Hematopoietic multipotent progenitor cell (in vitro differentiated cells): ENCODE measurements around the gene SERINC3. TPM values are rescaled to one million over a fixed set of nuclear protein-coding genes. Genes with fewer than 3 reads are reported as not detected.
A peak's percentile ranks its signal among the peaks of the same experiment; 100 is the strongest.

Source experiments
- DNase-seq, 3 donors: peaks; one replicate each; pipeline ENCODE4 v3.0.0-alpha.2; 2011 to 2015; ENCODE audit warnings: low read depth in 2 of 3, low spot score in 2 of 3
- total RNA-seq: library from RNA; depleted of rRNA; stranded (reverse); fragments of >200 nt; gene quantifications from one replicate; pipeline ENCODE4 v1.2.3, GENCODE V29; 2012

The SERINC3 gene
- total RNA-seq, 1 donor = 95.3 TPM

DNA sequence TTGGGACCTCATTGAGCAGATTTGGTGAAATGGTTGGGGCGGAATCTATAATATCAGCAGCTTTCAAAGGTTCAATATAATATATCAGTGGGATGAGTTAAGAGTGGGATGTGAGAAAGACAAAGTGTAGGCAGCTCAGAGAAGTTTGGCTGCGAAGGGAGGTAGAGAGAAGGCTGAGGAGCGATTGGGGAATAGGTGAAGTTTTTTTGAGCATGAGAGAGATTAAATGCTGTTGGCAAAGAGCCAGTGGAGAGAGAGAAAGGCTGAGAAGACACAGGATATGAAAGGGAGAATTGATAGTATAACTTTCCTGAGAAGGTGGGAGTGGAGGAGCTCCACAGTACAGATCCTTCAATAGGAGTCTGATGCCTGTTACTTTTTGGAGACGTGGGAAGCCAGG lies 12.1 kb upstream of the SERINC3 start:
- no peak for DNase-seq

DNA sequence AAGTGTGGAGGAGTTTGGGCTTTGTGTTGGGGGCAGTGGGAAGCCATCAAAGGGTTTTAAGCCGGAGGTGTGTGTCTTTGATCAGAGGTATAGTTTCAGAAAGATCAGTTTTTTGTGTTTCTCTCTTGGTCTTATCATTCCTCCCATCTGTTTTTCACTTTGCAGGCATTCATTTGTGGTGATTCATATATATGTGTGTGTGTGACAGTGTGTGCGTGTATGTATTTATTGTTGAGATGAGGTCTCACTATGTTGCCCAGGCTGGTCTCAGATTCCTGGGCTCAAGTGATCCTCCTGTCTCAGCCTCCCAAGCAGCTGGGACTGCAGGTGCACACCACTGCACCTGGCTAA lies 11.1 kb upstream of the SERINC3 start:
- peak in 1 of 3 donors; percentile 40 for DNase-seq

GRCh38 chr20:44532259-44532980 lies 10.6 kb upstream of the SERINC3 start:
- no peak for DNase-seq

DNA sequence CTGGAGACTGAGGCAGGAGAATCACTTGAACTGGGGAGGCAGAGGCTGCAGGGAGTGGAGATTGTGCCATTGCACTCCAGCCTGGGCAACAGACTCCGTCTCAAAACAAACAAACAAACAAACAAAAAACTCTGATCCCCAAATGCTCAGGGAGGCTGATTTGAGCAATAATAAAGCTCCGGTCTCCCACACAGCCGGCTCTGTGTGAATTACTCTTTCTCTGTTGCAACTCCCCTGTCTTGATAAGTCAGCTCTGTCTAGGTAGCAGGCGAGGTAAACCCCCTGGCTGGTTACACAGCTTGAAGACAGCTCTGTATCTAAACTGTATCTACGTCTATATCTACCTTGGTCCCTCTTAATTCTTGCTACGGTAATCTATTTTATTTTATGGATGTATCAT lies 6.4 kb upstream of the SERINC3 start:
- no peak for DNase-seq

- DNase-seq = no peak
Observed at GRCh38 chr20:44527716-44528199, 5.9 kb upstream of the SERINC3 start.

- DNase-seq = no peak
Observed at GRCh38 chr20:44526129-44526528, 4.3 kb upstream of the SERINC3 start.

GRCh38 chr20:44523746-44524145 lies 1.9 kb upstream of the SERINC3 start:
- no peak for DNase-seq

DNA sequence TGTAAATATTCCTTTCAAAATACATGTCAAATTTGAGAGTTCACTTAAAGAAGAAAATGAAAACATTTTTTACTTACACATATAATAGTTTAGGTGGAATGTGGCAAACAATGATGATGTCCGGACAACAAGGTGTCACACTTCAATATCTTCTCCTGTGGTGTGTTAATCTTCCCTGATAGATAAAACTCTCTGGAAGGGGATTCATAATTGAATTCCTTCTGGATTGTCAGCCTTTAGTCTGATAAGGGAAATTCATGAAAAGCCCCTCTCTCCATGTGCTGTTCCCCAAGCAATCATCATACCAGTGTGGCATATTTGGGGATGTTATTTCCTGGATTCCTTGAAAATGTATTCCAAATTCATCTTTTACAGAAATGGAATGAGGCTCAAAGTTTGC lies 971 bp upstream of the SERINC3 start:
- no peak for DNase-seq

- DNase-seq = no peak
Observed at GRCh38 chr20:44520881-44521280, 989 bp downstream of the SERINC3 start.

DNA sequence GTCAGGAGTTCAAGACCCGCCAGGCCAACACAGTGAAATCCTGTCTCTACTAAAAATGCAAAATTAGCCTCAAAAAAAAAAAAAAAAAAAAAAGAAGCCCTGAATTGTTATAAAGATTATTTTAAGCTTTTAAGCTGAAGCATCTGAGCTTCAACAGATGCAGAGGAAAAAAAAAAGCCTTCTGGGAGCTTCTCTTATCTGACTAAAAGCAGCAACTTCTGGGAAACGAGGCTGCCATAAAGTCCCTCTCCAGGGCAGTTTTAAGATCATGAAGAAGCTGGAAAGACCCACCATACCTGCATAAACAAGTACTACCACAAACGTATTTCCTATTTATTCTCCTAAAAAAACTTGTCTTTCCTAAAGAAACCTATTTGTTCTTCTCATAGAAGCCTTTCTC lies 3.6 kb downstream of the SERINC3 start:
- no peak for DNase-seq

DNA sequence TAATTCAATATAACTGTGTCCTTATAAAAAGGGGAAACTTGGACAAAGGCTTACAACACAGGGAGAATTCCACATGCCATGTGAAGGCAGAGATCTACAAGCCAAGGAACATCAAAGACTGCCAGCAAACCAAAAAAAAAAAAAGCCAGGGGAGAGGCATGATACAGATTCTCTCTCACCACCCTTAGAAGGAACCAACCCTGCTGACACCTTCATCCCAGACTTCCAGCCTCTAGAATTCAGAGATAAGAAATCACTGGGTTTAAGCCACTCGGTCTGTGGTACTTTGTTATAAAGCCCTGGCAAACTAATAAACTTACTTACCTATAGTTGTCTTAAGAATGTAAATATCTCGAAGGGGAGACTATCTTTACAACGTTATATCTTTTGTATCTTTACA lies 4.4 kb downstream of the SERINC3 start:
- no peak for DNase-seq

GRCh38 chr20:44516491-44516890 lies 5.4 kb downstream of the SERINC3 start:
- no peak for DNase-seq

DNA sequence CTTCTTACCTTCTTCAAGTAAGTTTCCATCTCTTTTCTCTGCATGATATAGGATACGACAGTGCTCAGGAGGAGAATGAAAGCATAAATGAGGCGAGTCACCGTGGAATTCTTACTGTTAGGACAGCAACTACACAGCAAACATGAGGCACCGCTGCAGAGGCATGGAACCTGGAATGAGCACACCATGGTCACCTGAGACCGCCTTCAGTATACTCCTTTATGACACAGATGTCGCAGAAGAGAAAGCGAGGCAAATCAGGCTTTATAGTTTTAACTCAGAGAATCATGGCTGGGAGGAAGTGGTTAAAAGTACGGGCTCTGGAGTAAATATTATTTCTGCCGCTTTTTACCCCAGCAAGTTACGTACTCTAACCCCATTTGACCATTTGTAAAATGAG lies 8.0 kb downstream of the SERINC3 start:
- DNase-seq = no peak

GRCh38 chr20:44509762-44510161 lies 12.1 kb downstream of the SERINC3 start:
- DNase-seq = no peak

DNA sequence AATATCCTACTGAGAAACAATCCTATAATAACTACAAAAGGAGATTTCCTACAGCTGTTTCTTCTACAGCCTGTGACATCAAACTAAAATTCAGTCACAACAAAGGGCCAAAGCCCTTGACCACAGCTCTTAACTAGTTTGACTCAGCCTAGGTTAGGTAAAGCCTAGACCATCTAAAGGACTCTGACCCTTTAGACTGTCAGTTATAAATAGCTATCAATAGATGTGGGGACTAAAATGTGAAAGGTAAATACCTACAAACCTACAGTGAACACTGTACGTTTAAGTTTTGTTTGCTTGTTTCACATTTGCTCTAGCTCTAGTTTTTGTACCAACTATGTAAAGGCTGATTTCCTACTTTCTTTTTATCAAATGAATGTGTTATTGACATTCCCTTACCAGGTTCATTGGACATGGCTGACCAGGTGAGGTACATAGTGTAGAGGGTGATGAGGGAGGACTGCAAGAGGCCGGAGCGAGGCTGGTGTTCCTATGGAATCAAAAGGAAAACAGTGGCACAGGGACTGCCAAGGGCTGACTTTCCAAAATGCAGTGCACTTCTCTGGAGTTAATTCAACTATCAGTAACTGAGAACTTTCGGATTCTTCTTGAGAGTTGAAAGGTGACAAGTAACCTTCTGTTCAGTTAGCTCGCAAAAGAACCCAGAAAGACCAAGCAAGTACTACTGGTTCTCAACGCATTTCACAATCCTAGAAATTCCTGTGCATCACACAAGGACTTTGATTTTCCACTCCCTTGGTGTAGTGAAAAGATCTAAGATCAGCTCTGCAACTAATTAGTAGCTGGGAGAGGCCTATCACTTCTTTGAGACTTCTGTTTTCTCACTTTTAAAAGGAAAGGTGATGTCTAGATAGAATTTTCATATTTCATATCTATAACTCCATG lies 17.2 kb downstream of the SERINC3 start:
- no peak for DNase-seq

GRCh38 chr20:44502968-44503367 lies 18.9 kb downstream of the SERINC3 start:
- DNase-seq = no peak

GRCh38 chr20:44501448-44501847 lies 20.4 kb downstream of the SERINC3 start:
- DNase-seq = no peak

GRCh38 chr20:44500221-44500620 lies 21.6 kb downstream of the SERINC3 start:
- no peak for DNase-seq

DNA sequence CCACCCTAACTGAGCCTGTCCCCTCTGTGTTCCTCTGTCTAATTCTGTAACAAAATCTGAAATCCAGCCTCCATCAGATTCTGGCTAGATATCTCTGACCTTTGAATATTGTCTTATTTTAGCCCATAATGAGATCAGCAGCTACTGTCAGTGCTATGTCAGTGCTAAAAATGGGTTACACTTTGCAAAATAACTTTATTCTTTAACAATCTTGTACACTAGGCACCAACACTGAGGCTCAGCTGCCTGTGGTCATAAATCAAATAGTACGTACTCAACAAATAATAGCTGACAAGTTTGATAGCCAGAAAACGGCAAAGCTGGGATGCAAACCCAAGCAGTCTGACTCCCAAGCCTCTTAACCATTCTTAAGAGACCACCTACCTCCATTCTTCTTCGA lies 24.1 kb downstream of the SERINC3 start:
- no peak for DNase-seq

DNA sequence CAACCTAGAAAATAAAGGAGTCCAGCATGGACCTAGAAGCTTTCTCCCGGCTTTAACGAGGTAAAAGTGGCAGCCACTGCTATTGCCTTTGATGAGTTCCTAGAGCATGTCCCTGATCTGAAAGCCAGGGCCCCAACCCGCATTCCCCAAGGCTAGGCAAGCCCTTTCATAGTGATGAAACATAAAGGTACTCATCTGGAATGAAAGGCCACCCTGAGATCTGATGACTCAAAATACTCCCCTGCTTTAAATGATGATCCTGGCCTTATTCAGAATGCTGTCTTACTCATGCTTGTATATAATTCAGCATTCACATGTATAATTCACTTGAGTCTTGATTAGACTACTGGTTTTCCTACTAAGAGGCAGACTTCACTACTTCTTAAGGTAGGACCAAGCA lies 24.9 kb downstream of the SERINC3 start:
- no peak for DNase-seq

GRCh38 chr20:44495802-44496481 lies 25.9 kb downstream of the SERINC3 start:
- no peak for DNase-seq
